MCF 10A (cell line): ENCODE results near the gene CLNK. TPM values are rescaled to one million over a fixed set of nuclear protein-coding genes. Genes with fewer than 3 reads are reported as not detected.

Experiments used
- BruUV-seq: library from RNA; stranded (reverse); fragments of 400-500 nt; replicated peaks from 2 replicates; lab custom pipeline; 2021; lab: Mats Ljungman, UMichigan
- CTCF ChIA-PET: fragments of 300-600 bp; sonication (Branson Sonifier 250); formaldehyde crosslinking; extraction: SDS; loops from one replicate; lab custom pipeline; 2021; ENCODE audit warnings: antibody characterized with exemption, inconsistent platforms; lab: Yijun Ruan, JAX
- POLR2A ChIA-PET: fragments of 300-600, 350-650 bp; sonication (Branson Sonifier 250); formaldehyde crosslinking; extraction: SDS; loops from one replicate; lab custom pipeline; 2020; ENCODE audit warnings: antibody characterized with exemption, inconsistent platforms; lab: Yijun Ruan, JAX
- DNase-seq: peaks from one replicate; pipeline ENCODE4 v3.0.0-alpha.2; 2018; ENCODE audit not compliant: unreplicated experiment
- H3K27ac Mint-ChIP-seq: one replicate; pipeline ENCODE4 v1.8.0; 2022; ENCODE audit warnings: mild to moderate bottlenecking, low read depth, mixed read lengths; ENCODE audit not compliant: unreplicated experiment
- H3K27me3 Mint-ChIP-seq: one replicate; pipeline ENCODE4 v1.8.0; 2022; ENCODE audit warnings: mixed read lengths; ENCODE audit not compliant: insufficient read depth, unreplicated experiment
- H3K36me3 Mint-ChIP-seq: one replicate; pipeline ENCODE4 v1.8.0; 2022; ENCODE audit warnings: mild to moderate bottlenecking, moderate library complexity, mixed read lengths; ENCODE audit not compliant: insufficient read depth, unreplicated experiment
- H3K4me1 Mint-ChIP-seq: one replicate; pipeline ENCODE4 v1.8.0; 2022; ENCODE audit warnings: mixed read lengths; ENCODE audit not compliant: insufficient read depth, unreplicated experiment
- H3K4me3 Mint-ChIP-seq: one replicate; pipeline ENCODE4 v1.8.0; 2022; ENCODE audit warnings: mild to moderate bottlenecking, moderate library complexity, mixed read lengths; ENCODE audit not compliant: unreplicated experiment
- H3K9me3 Mint-ChIP-seq: one replicate; pipeline ENCODE4 v1.8.0; 2022; ENCODE audit warnings: mixed read lengths; ENCODE audit not compliant: unreplicated experiment
- intact Hi-C: fragments of 100-400 bp; cut with micrococcal nuclease; formaldehyde crosslinking; loops from 2 replicates; pipeline ENCODE4 v1.14.1; 2022
- total RNA-seq: library from RNA; stranded (reverse); gene quantifications from 2 replicates; pipeline ENCODE4 v1.2.3, GENCODE V29; 2022
- TF ChIP-seq, protein P1 (sequence below): fragments of 200-600 bp; IDR thresholded peaks from one replicate; pipeline ENCODE4 v1.8.0; 2022; ENCODE audit warnings: antibody characterized with exemption, mild to moderate bottlenecking; ENCODE audit not compliant: unreplicated experiment

The CLNK gene
- total RNA-seq, 1 experiment from 2014 or later, result not detected

GRCh38 chr4:10623241-10623640 lies 61.3 kb downstream of the CLNK start:
- no peak for DNase-seq
- CTCF ChIA-PET, result interaction anchor here (0.6 to 1.7 kb wide), 2 partner anchors 81 to 236 kb away, joined by 5 read pairs; no protein-coding TSS in a partner anchor
- TF ChIP-seq, protein P1, sequence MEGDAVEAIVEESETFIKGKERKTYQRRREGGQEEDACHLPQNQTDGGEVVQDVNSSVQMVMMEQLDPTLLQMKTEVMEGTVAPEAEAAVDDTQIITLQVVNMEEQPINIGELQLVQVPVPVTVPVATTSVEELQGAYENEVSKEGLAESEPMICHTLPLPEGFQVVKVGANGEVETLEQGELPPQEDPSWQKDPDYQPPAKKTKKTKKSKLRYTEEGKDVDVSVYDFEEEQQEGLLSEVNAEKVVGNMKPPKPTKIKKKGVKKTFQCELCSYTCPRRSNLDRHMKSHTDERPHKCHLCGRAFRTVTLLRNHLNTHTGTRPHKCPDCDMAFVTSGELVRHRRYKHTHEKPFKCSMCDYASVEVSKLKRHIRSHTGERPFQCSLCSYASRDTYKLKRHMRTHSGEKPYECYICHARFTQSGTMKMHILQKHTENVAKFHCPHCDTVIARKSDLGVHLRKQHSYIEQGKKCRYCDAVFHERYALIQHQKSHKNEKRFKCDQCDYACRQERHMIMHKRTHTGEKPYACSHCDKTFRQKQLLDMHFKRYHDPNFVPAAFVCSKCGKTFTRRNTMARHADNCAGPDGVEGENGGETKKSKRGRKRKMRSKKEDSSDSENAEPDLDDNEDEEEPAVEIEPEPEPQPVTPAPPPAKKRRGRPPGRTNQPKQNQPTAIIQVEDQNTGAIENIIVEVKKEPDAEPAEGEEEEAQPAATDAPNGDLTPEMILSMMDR, result no peak
- no peaks in the 10 kb centered on the region for H3K36me3 Mint-ChIP-seq
- peaks cover 28% of the 10 kb centered on the region for H3K9me3 Mint-ChIP-seq
- no TSS peak for BruUV-seq
- no peaks in the 10 kb centered on the region for H3K27me3 Mint-ChIP-seq
- no peak overlapping the region for H3K4me3 Mint-ChIP-seq
- H3K27ac Mint-ChIP-seq, result no peak overlapping the region
- intact Hi-C loops, result no loop called here
- no peaks in the 10 kb centered on the region for H3K4me1 Mint-ChIP-seq
- POLR2A ChIA-PET, result interaction anchor here (1.2 kb wide), 1 partner anchor 18 kb away, joined by 3 read pairs; no protein-coding TSS in a partner anchor

DNA sequence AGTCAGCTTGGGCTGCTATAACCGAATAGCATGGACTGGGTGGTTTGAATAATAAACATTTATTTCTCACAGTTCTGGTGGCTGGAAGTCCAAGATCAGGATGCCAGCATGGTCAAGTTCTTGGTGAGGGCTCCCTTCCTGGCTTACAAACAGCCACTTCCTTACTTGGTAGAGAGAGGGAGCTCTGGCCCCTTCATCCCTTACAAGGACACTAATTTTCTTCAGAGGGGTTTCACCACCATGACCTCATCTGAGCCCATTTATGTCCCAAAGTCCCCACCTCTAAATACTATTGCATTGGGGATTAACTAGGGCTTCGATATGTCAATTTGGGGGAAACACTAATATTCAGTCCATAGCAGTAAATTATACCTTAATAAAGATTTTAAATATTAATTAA lies 61.8 kb downstream of the CLNK start:
- TF ChIP-seq, protein P1, result no peak
- BruUV-seq, result no TSS peak
- CTCF ChIA-PET, result interaction anchor here (0.6 to 1.7 kb wide), 2 partner anchors 82 to 236 kb away, joined by 5 read pairs; no protein-coding TSS in a partner anchor
- Mint-ChIP-seq H3K4me1 (no peaks in the 10 kb centered on the region), H3K27ac (no peak overlapping the region), H3K36me3 (no peaks in the 10 kb centered on the region), H3K4me3 (no peak overlapping the region), H3K9me3 (peaks cover 33% of the 10 kb centered on the region), H3K27me3 (no peaks in the 10 kb centered on the region)
- POLR2A ChIA-PET, result interaction anchor here (1.2 kb wide), 1 partner anchor 19 kb away, joined by 3 read pairs; no protein-coding TSS in a partner anchor
- peak; percentile 20 for DNase-seq
- intact Hi-C loops, result no loop called here

- ChIA-PET POLR2A (interaction anchor here (0.7 kb wide), 1 partner anchor 51 kb away, joined by 3 read pairs; no protein-coding TSS in a partner anchor), CTCF (no interaction called here)
- no peaks in the 10 kb centered on the region for H3K27me3 Mint-ChIP-seq
- H3K4me3 Mint-ChIP-seq, result no peak overlapping the region
- H3K9me3 Mint-ChIP-seq, result peaks cover 33% of the 10 kb centered on the region
- no TSS peak for BruUV-seq
- H3K36me3 Mint-ChIP-seq, result no peaks in the 10 kb centered on the region
- DNase-seq, result no peak
- intact Hi-C loops, result no loop called here
- no peak overlapping the region for H3K27ac Mint-ChIP-seq
- no peaks in the 10 kb centered on the region for H3K4me1 Mint-ChIP-seq
- TF ChIP-seq, protein P1, result no peak
These were observed 63.6 kb downstream of the CLNK start for GRCh38 chr4:10620935-10621488.

GRCh38 chr4:10619855-10620254 lies 64.7 kb downstream of the CLNK start:
- DNase-seq, result no peak
- intact Hi-C loops, result no loop called here
- Mint-ChIP-seq H3K36me3 (no peaks in the 10 kb centered on the region), H3K27ac (no peak overlapping the region), H3K4me1 (no peaks in the 10 kb centered on the region), H3K4me3 (no peak overlapping the region), H3K9me3 (peaks cover 30% of the 10 kb centered on the region), H3K27me3 (no peaks in the 10 kb centered on the region)
- BruUV-seq, result no TSS peak
- ChIA-PET CTCF (interaction anchor here (0.6 to 0.9 kb wide), 4 partner anchors 37 to 356 kb away, joined by 3 to 4 read pairs (median 3); no protein-coding TSS in a partner anchor), POLR2A (no interaction called here)
- TF ChIP-seq, protein P1, result no peak
